Trophoblast cell (in vitro differentiated cells and primary cell): ENCODE data around the gene CTSE.

Source experiments
- DNase-seq, 2 donors: peaks; one replicate each; pipeline ENCODE4 v3.0.0-alpha.2; 2016
- H2AFZ ChIP-seq: 2 replicates; pipeline ENCODE4 v1.6.1; 2013; ENCODE audit warnings: low read length, moderate library complexity, mild to moderate bottlenecking; ENCODE audit not compliant: insufficient read depth, poor library complexity
- H2AK5ac ChIP-seq: 2 replicates; pipeline ENCODE4 v1.6.1; 2013; ENCODE audit warnings: mild to moderate bottlenecking, low read length
- H2BK120ac ChIP-seq: 2 replicates; pipeline ENCODE4 v1.6.1; 2013; ENCODE audit warnings: low read length, mild to moderate bottlenecking, moderate library complexity; ENCODE audit not compliant: insufficient read depth, poor library complexity
- H2BK12ac ChIP-seq: 2 replicates; pipeline ENCODE4 v1.6.1; 2013; ENCODE audit warnings: mild to moderate bottlenecking, low read length, moderate library complexity
- H2BK5ac ChIP-seq: 2 replicates; pipeline ENCODE4 v1.6.1; 2013; ENCODE audit warnings: low read length, low read depth, moderate library complexity, mild to moderate bottlenecking; ENCODE audit not compliant: poor library complexity
- H3K14ac ChIP-seq: 2 replicates; pipeline ENCODE4 v1.6.1; 2013; ENCODE audit warnings: mild to moderate bottlenecking, low read length
- H3K18ac ChIP-seq: 2 replicates; pipeline ENCODE4 v1.6.1; 2013; ENCODE audit warnings: mild to moderate bottlenecking, low read length
- H3K23ac ChIP-seq: 2 replicates; pipeline ENCODE4 v1.6.1; 2013; ENCODE audit warnings: low read length
- H3K27ac ChIP-seq: 2 replicates; pipeline ENCODE4 v1.5.1; 2013; ENCODE audit warnings: low read depth, mild to moderate bottlenecking, inconsistent platforms, low read length, moderate library complexity
- H3K27me3 ChIP-seq: 2 replicates; pipeline ENCODE4 v1.6.1; 2013; ENCODE audit warnings: inconsistent platforms, mild to moderate bottlenecking, low read length, moderate library complexity; ENCODE audit not compliant: insufficient read depth
- H3K36me3 ChIP-seq, 2 experiments: 1 replicate in 1 of 2; 2 replicates in 1 of 2; pipeline ENCODE4 v1.6.1; 2013; ENCODE audit warnings: low read length in 2 of 2, mild to moderate bottlenecking in 2 of 2, moderate library complexity in 1 of 2; ENCODE audit not compliant: insufficient read depth in 2 of 2, control insufficient read depth in 1 of 2
- H3K4ac ChIP-seq: 2 replicates; pipeline ENCODE4 v1.6.1; 2013; ENCODE audit warnings: low read depth, mild to moderate bottlenecking, low read length, moderate library complexity
- H3K4me1 ChIP-seq, 2 experiments: 1 replicate in 1 of 2; 2 replicates in 1 of 2; pipeline ENCODE4 v1.6.1; 2013; ENCODE audit warnings: low read length in 2 of 2, mild to moderate bottlenecking in 2 of 2, moderate library complexity in 1 of 2; ENCODE audit not compliant: insufficient read depth in 2 of 2, control insufficient read depth in 1 of 2
- H3K4me2 ChIP-seq: 2 replicates; pipeline ENCODE4 v1.6.1; 2013; ENCODE audit warnings: inconsistent platforms, mild to moderate bottlenecking, low read length, moderate library complexity
- H3K4me3 ChIP-seq: 2 replicates; pipeline ENCODE4 v1.5.1; 2013; ENCODE audit warnings: mild to moderate bottlenecking, low read depth, low read length, inconsistent platforms
- H3K79me1 ChIP-seq: one replicate; pipeline ENCODE4 v1.6.1; 2013; ENCODE audit warnings: low read length
- H3K79me2 ChIP-seq: 2 replicates; pipeline ENCODE4 v1.6.1; 2013; ENCODE audit warnings: low read length, mild to moderate bottlenecking; ENCODE audit not compliant: control insufficient read depth, insufficient read depth, poor library complexity
- H3K9ac ChIP-seq: 2 replicates; pipeline ENCODE4 v1.6.1; 2013; ENCODE audit warnings: mild to moderate bottlenecking, low read length
- H3K9me3 ChIP-seq: 2 replicates; pipeline ENCODE4 v1.6.1; 2013; ENCODE audit warnings: low read depth, mild to moderate bottlenecking, control low read depth, inconsistent platforms, low read length; ENCODE audit not compliant: insufficient read depth
- H4K12ac ChIP-seq: 2 replicates; pipeline ENCODE4 v1.6.1; 2013; ENCODE audit warnings: low read depth, mild to moderate bottlenecking, low read length, moderate library complexity
- H4K8ac ChIP-seq: 2 replicates; pipeline ENCODE4 v1.6.1; 2013; ENCODE audit warnings: low read depth, mild to moderate bottlenecking, low read length, moderate library complexity
- H4K91ac ChIP-seq: one replicate; pipeline ENCODE4 v1.6.1; 2013; ENCODE audit warnings: low read depth, mild to moderate bottlenecking, low read length, moderate library complexity
- WGBS: extraction: QIAGEN DNeasy Blood & Tissue Kit; methylation state at CpG from one replicate; pipeline ENCODE4 v1.1.7; 2013; ENCODE audit warnings: missing lambda C conversion rate; ENCODE audit not compliant: insufficient read length, insufficient coverage; ENCODE audit errors: extremely low coverage; 5-methylcytosine and 5-hydroxymethylcytosine counted together

Gene CTSE

DNA sequence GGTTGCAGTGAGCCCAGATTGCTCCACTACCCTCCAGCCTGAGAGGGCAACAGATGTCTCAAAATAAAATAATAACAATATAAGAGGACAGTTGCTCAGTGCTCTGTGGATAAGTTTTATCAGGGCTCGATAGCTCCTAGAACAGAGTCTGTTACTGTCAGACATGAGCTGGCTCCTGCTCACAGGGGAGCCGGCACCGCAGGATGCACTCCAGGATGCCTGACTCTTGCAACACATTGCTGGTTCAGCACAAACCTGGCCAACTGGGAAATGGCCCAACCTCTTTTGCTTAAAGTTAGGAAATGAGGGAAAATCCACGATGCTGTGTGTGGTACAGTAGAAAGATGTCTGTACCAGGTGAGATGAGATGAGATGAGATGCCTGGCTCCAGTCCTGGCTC, 5.8 kb upstream of the CTSE start:
- no CpG with 5 or more reads among the region's 4 CpGs for WGBS
- Histone ChIP-seq H4K12ac (no peak overlapping the region), H3K4me1 (no peaks in the 10 kb centered on the region), H3K18ac (no peak overlapping the region), H2AK5ac (no peak overlapping the region), H3K4me3 (no peak overlapping the region), H3K23ac (no peak overlapping the region), H3K9ac (no peak overlapping the region), H3K9me3 (peaks cover 2% of the 10 kb centered on the region), H2AFZ (no peak overlapping the region), H3K4ac (no peak overlapping the region), H3K4me2 (no peak overlapping the region), H2BK120ac (no peak overlapping the region), H3K79me1 (no peaks in the 10 kb centered on the region), H2BK12ac (no peak overlapping the region), H3K36me3 (no peaks in the 10 kb centered on the region), H4K8ac (no peak overlapping the region), H3K79me2 (no peaks in the 10 kb centered on the region), H3K27me3 (no peaks in the 10 kb centered on the region), H2BK5ac (no peak overlapping the region), H4K91ac (no peak overlapping the region), H3K14ac (no peak overlapping the region), H3K27ac (no peak overlapping the region)
- peak in 1 of 2 donors; percentile 16 for DNase-seq

DNA sequence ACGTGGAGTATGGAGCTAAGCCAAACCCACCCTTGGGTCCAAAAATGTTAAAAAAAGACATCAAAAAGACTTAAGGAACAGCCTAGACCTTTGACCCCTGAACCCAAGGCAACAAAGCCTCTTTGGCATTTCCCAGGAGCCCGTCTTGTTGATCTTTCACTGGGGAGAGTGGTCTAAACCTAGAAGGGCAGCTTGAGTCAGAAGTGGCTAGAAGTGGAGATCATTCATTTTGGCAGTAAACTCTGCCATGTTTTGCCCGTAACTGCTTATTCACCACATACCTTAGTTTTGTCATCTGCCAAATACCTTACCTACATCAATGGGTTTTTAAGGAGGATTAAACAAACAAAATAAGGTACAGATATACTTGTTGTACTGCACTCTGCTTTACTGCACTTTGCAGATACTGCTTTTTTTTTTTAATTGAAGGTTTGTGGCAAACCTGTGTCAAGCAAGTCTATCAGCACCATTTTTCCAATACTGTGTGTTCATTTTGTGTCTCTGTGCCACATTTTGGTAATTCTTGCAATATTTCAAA, 1.7 kb upstream of the CTSE start:
- no CpG with 5 or more reads among the region's 3 CpGs for WGBS
- H3K27me3 ChIP-seq: no peaks in the 10 kb centered on the region
- no peak overlapping the region for H3K14ac ChIP-seq
- no peaks in the 10 kb centered on the region for H3K79me2 ChIP-seq
- H3K9me3 ChIP-seq: peaks cover 3% of the 10 kb centered on the region
- no peak overlapping the region for H4K8ac ChIP-seq
- no peak overlapping the region for H3K4me2 ChIP-seq
- no peak overlapping the region for H3K4me3 ChIP-seq
- no peak overlapping the region for H3K23ac ChIP-seq
- H4K12ac ChIP-seq: no peak overlapping the region
- H2BK12ac ChIP-seq: no peak overlapping the region
- H2AFZ ChIP-seq: no peak overlapping the region
- H3K4me1 ChIP-seq: peaks cover 6 to 11% of the 10 kb centered on the region in 2 experiments
- H3K18ac ChIP-seq: no peak overlapping the region
- peaks cover 2% of the 10 kb centered on the region for H3K79me1 ChIP-seq
- no peak overlapping the region for H2BK120ac ChIP-seq
- H2AK5ac ChIP-seq: no peak overlapping the region
- no peak for DNase-seq
- no peak overlapping the region for H3K4ac ChIP-seq
- no peak overlapping the region for H2BK5ac ChIP-seq
- H3K9ac ChIP-seq: no peak overlapping the region
- no peak overlapping the region for H4K91ac ChIP-seq
- no peak overlapping the region for H3K27ac ChIP-seq
- H3K36me3 ChIP-seq: no peaks in the 10 kb centered on the region

DNA sequence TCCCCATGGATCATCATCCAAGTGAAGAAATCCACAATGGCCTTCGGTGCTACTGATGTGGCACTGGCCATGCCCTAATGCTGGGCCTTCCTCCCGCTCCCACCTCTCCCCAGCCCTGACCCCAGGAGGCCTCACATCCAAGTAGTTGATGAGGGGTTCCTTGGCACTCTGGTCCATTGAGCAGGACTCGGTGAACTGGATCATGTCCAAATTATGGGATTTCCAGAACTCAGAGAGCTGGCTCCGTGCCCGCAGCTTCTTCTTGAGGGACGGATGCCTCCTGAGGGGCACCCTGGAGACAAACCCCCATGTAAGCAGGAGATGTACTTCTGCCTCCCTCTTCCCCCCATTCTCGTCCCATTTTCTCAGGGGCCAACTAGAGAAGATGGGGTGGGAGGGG, 929 bp downstream of the CTSE start:
- Histone ChIP-seq H4K8ac (no peak overlapping the region), H2BK12ac (no peak overlapping the region), H3K27me3 (no peaks in the 10 kb centered on the region), H3K4ac (no peak overlapping the region), H2BK5ac (no peak overlapping the region), H2AK5ac (no peak overlapping the region), H3K9ac (no peak overlapping the region), H3K4me2 (no peak overlapping the region), H3K14ac (no peak overlapping the region), H4K91ac (no peak overlapping the region), H4K12ac (no peak overlapping the region), H3K27ac (no peak overlapping the region), H3K79me1 (peaks cover 2% of the 10 kb centered on the region), H3K4me1 (peaks cover 6 to 11% of the 10 kb centered on the region in 2 experiments), H2AFZ (no peak overlapping the region), H3K4me3 (no peak overlapping the region), H3K18ac (no peak overlapping the region), H2BK120ac (no peak overlapping the region), H3K79me2 (no peaks in the 10 kb centered on the region), H3K9me3 (peaks cover 3% of the 10 kb centered on the region), H3K36me3 (no peaks in the 10 kb centered on the region), H3K23ac (no peak overlapping the region)
- WGBS: no CpG with 5 or more reads among the region's 7 CpGs
- DNase-seq: no peak

DNA sequence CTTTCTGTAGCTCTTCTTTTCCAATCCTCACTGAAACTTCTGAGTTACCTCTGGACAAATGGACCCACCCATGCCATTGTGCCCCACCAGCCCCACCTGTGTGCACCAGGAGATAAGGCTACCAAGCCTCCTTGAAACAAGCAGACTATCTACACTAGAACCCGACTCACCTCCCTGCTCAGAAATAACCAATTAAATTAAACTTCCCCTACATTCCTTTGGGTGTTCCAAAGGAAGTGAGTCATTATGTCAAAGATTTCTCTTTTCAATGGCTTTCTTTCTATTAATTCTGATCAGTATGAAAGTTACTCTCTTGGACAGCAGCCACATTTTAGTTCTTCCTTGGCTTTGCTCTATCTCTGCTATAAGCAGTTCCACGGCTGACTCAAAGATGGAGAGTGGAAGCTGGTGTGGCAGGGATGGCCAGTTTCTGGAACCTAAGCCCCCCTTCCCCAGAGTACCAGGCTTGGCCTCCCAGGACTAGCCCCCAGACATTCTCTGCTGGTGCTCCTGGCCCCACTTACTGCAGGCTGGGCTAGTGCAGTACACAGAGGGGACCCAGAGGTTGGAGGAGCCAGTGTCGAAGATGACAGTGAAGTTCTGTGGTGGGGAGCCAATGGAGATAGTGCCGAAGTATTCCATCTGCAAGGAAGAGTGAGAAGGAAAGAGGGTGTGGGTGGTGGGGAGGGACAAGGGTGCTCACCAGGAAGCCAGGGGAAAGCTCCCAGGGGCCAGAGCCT, 1.9 kb downstream of the CTSE start:
- WGBS: no CpG with 5 or more reads among the region's 4 CpGs
- no peak overlapping the region for H3K27ac ChIP-seq
- H4K12ac ChIP-seq: no peak overlapping the region

More for the DNA sequence above, 1.9 kb downstream of the CTSE start:
- H2BK12ac ChIP-seq: no peak overlapping the region
- H3K27me3 ChIP-seq: no peaks in the 10 kb centered on the region
- no peak overlapping the region for H2AFZ ChIP-seq
- no peak overlapping the region for H3K4me2 ChIP-seq
- H2BK5ac ChIP-seq: no peak overlapping the region
- no peak overlapping the region for H3K4ac ChIP-seq
- no peak overlapping the region for H3K14ac ChIP-seq
- H2AK5ac ChIP-seq: no peak overlapping the region
- H4K91ac ChIP-seq: no peak overlapping the region
- no peak overlapping the region for H3K23ac ChIP-seq
- H3K9me3 ChIP-seq: peaks cover 3% of the 10 kb centered on the region
- H2BK120ac ChIP-seq: no peak overlapping the region
- peaks cover 2% of the 10 kb centered on the region for H3K79me1 ChIP-seq
- H3K9ac ChIP-seq: no peak overlapping the region
- H3K79me2 ChIP-seq: no peaks in the 10 kb centered on the region
- peaks cover 6 to 11% of the 10 kb centered on the region in 2 experiments for H3K4me1 ChIP-seq
- no peak overlapping the region for H3K18ac ChIP-seq
- H3K36me3 ChIP-seq: no peaks in the 10 kb centered on the region
- no peak for DNase-seq
- no peak overlapping the region for H3K4me3 ChIP-seq
- H4K8ac ChIP-seq: no peak overlapping the region
